HEK293 (cell line): ENCODE data around the gene MAP6.

Experiments used
- CTCF ChIA-PET: fragments of 350-600 bp; formaldehyde crosslinking; extraction: SDS; loops from one replicate; lab custom pipeline; 2021; ENCODE audit warnings: antibody characterized with exemption; lab: Yijun Ruan, JAX
- POLR2A ChIA-PET: fragments of 300-600 bp; formaldehyde crosslinking; extraction: SDS; loops from one replicate; lab custom pipeline; 2020; ENCODE audit warnings: antibody characterized with exemption, inconsistent platforms; lab: Yijun Ruan, JAX
- H3K27ac ChIP-seq: fragments of 200-500 bp; sonication (Bioruptor generic); 2 replicates; pipeline ENCODE4 v1.5.1; 2014; ENCODE audit warnings: low read depth, low read length, control low read depth, inconsistent platforms; ENCODE audit errors: extremely low read depth
- H3K36me3 ChIP-seq, 2 experiments: fragments of 200-500 bp in 1 of 2; sonication (Bioruptor generic) in 1 of 2; 1 replicate in 1 of 2; 2 replicates in 1 of 2; pipeline ENCODE4 v1.5.1; 2014 to 2017; ENCODE audit warnings: inconsistent platforms in 2 of 2, low read length in 2 of 2; ENCODE audit not compliant: control insufficient read depth in 2 of 2, insufficient read depth in 1 of 2
- H3K4me1 ChIP-seq: fragments of 200-500 bp; sonication (Bioruptor generic); 2 replicates; pipeline ENCODE4 v1.5.1; 2014; ENCODE audit warnings: mild to moderate bottlenecking, low read length, inconsistent platforms; ENCODE audit not compliant: control insufficient read depth, insufficient read depth
- H3K4me3 ChIP-seq: 2 replicates; pipeline ENCODE4 v1.5.1; 2011; ENCODE audit warnings: low read depth, mild to moderate bottlenecking, control low read depth, low read length, moderate library complexity
- H3K9me3 ChIP-seq: fragments of 200-500 bp; sonication (Bioruptor generic); 2 replicates; pipeline ENCODE4 v1.5.1; 2014; ENCODE audit warnings: low read depth, low read length, inconsistent platforms; ENCODE audit not compliant: control insufficient read depth, insufficient read depth
- SALL2 ChIP-seq: fragments of 450-650 bp; formaldehyde crosslinking; IDR thresholded peaks from 2 replicates; pipeline ENCODE4 v1.5.0; 2017; ENCODE audit warnings: missing biosample characterization, mild to moderate bottlenecking, missing genetic modification characterization, borderline replicate concordance
- ZNF341 ChIP-seq: fragments of 450-650 bp; formaldehyde crosslinking; IDR thresholded peaks from 2 replicates; pipeline ENCODE4; 2016; ENCODE audit warnings: low read depth, missing biosample characterization, missing genetic modification characterization
- ZNF658 ChIP-seq: fragments of 450-650 bp; formaldehyde crosslinking; IDR thresholded peaks from 2 replicates; pipeline ENCODE4; 2016; ENCODE audit warnings: missing biosample characterization, missing genetic modification characterization
- TF ChIP-seq, protein P1 (sequence below): fragments of 450-650 bp; formaldehyde crosslinking; IDR thresholded peaks from 2 replicates; pipeline ENCODE4 v1.5.1; 2016; ENCODE audit warnings: missing biosample characterization, missing genetic modification characterization, low read depth
- TF ChIP-seq, protein P2 (sequence below): fragments of 450-650 bp; formaldehyde crosslinking; IDR thresholded peaks from 2 replicates; pipeline ENCODE4 v1.5.1; 2016; ENCODE audit warnings: missing biosample characterization, missing genetic modification characterization

Gene MAP6

DNA sequence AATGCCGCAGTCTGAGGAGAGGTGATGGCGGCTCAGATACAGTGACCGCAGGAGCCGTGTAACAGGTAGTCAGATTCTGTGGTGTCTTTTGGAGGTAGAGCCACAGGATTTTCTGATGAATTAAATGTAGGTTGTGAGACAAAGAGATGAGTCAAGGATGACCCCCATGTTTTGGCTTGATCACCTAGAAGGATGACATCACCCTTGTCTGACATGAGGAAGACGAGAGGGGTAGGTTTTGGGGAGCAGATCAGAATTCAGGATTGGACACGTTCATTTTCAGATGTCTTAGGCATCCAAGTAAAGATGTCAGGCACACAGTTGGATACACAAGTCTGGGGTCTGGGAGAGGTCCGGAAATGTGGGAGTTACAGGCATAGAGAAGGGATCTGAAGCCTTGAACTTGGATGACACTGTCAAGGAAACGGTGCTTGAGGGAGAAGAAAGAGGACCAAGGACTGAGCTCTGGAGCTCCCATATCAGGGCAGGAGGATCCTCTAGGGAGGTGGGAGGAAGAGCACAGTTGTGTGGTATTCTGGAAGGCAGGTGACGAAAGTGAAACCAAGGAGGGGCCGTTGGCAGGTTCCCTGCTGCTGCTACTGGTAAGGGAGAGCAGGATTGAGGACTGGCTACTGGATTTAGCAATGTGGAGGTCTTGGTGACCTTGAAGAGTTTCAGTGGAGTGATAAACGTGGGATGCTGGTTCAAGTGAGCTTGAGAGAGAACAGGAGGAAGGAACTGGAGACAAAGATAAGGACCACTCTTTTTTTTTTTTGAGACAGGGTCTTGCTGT is 130.5 kb downstream of the MAP6 start:
- no peak overlapping the region for H3K27ac ChIP-seq
- H3K4me1 ChIP-seq, result no peaks in the 10 kb centered on the region
- no peaks in the 10 kb centered on the region for H3K36me3 ChIP-seq
- no peak overlapping the region for H3K4me3 ChIP-seq
- CTCF ChIA-PET, result interaction anchor here (0.9 kb wide), 1 partner anchor 95 kb away, joined by 3 read pairs; no protein-coding TSS in a partner anchor
- TF ChIP-seq ZNF341 (peak; percentile 46; the same call in 1 of the 2 replicates), ZNF658 (tag by site-specific recombination) (no peak)
- TF ChIP-seq, protein P1, sequence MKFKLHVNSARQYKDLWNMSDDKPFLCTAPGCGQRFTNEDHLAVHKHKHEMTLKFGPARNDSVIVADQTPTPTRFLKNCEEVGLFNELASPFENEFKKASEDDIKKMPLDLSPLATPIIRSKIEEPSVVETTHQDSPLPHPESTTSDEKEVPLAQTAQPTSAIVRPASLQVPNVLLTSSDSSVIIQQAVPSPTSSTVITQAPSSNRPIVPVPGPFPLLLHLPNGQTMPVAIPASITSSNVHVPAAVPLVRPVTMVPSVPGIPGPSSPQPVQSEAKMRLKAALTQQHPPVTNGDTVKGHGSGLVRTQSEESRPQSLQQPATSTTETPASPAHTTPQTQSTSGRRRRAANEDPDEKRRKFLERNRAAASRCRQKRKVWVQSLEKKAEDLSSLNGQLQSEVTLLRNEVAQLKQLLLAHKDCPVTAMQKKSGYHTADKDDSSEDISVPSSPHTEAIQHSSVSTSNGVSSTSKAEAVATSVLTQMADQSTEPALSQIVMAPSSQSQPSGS, result peak; percentile 52; the same call in 1 of the 2 replicates
- H3K9me3 ChIP-seq, result no peaks in the 10 kb centered on the region
- POLR2A ChIA-PET, result no interaction called here

DNA sequence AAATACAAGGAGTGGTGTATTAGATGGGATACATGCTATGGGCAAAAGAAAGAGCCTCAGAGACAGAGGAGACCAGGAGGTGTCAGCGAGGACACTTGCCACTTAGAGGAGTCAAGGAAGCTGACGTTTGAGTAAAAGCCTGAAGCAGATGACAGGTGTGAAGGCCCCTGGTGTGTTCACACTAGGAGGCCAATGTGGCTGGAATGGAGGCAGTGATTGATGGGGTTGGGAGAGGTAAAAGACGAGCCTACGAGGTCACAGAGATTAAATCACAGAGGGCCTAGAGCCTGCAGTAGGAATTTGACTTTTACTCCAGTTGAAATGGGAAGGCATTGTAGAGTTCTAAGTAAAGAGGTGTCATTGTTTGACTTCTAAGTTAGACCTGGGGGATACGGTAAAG is 131.1 kb downstream of the MAP6 start:
- Histone ChIP-seq H3K4me1 (no peaks in the 10 kb centered on the region), H3K36me3 (no peaks in the 10 kb centered on the region), H3K27ac (no peak overlapping the region), H3K4me3 (no peak overlapping the region), H3K9me3 (no peaks in the 10 kb centered on the region)
- ChIA-PET CTCF (no interaction called here), POLR2A (no interaction called here)
- no peak for TF ChIP-seq SALL2 (tag by site-specific recombination)
- TF ChIP-seq, protein P2, sequence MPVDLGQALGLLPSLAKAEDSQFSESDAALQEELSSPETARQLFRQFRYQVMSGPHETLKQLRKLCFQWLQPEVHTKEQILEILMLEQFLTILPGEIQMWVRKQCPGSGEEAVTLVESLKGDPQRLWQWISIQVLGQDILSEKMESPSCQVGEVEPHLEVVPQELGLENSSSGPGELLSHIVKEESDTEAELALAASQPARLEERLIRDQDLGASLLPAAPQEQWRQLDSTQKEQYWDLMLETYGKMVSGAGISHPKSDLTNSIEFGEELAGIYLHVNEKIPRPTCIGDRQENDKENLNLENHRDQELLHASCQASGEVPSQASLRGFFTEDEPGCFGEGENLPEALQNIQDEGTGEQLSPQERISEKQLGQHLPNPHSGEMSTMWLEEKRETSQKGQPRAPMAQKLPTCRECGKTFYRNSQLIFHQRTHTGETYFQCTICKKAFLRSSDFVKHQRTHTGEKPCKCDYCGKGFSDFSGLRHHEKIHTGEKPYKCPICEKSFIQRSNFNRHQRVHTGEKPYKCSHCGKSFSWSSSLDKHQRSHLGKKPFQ (tag by site-specific recombination), result peak; percentile 79; the same call in 1 of the 2 replicates
